GM10266 (cell line): ENCODE results near the gene KIF26B.

Source experiments
- DNase-seq: peaks from one replicate; pipeline ENCODE4 v3.0.0; 2012; ENCODE audit errors: extremely low spot score
- TF ChIP-seq, protein P1 (sequence below): IDR thresholded peaks from 2 replicates; pipeline ENCODE4 v1.5.1; 2012; ENCODE audit warnings: mild to moderate bottlenecking, low read depth; ENCODE audit not compliant: control insufficient read depth, insufficient read depth; ENCODE audit errors: missing control alignments

Gene KIF26B

DNA sequence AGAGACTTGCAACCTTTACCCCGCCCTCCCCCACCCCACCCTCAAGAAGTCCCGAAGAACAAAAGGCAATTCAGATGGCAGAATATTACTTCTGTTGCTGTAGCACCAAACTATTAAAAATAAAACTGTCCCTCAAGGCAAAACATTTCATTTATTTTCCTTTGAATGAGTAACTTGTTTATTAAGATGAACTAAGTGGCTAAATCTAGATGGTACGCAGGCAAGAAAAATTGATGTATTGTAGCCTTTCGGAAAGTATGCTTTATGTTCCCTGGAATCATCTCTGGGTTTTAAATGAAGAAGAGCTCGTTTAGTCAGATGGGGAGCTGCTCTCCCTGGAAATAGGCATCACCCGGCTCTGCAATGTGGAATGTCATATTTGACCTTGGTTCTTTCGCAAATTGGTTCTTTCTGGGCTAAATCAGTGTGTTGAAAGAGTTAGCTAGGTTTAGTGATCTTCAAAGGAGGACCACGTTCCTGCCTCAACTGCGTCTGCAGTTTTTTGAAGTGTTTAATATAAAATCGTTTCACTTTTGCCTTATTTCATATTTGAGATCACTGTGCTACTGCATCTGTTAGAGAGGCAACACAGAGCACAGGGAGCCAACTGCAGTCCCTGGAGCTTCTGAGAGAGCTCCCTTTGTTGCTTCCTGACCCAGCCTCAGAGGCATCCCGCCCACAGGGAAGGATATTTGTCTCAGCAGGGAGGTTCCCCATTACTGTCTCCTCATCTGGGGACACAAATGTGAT is 61.8 kb downstream of the KIF26B start:
- DNase-seq = no peak
- TF ChIP-seq, protein P1, sequence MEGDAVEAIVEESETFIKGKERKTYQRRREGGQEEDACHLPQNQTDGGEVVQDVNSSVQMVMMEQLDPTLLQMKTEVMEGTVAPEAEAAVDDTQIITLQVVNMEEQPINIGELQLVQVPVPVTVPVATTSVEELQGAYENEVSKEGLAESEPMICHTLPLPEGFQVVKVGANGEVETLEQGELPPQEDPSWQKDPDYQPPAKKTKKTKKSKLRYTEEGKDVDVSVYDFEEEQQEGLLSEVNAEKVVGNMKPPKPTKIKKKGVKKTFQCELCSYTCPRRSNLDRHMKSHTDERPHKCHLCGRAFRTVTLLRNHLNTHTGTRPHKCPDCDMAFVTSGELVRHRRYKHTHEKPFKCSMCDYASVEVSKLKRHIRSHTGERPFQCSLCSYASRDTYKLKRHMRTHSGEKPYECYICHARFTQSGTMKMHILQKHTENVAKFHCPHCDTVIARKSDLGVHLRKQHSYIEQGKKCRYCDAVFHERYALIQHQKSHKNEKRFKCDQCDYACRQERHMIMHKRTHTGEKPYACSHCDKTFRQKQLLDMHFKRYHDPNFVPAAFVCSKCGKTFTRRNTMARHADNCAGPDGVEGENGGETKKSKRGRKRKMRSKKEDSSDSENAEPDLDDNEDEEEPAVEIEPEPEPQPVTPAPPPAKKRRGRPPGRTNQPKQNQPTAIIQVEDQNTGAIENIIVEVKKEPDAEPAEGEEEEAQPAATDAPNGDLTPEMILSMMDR = no peak

GRCh38 chr1:245217853-245218608 is 63.2 kb downstream of the KIF26B start:
- TF ChIP-seq, protein P1 = no peak
- no peak for DNase-seq

GRCh38 chr1:245220381-245220985 is 65.7 kb downstream of the KIF26B start:
- TF ChIP-seq, protein P1 = no peak
- DNase-seq = no peak

GRCh38 chr1:245221805-245222204 is 67.0 kb downstream of the KIF26B start:
- TF ChIP-seq, protein P1 = no peak
- no peak for DNase-seq

DNA sequence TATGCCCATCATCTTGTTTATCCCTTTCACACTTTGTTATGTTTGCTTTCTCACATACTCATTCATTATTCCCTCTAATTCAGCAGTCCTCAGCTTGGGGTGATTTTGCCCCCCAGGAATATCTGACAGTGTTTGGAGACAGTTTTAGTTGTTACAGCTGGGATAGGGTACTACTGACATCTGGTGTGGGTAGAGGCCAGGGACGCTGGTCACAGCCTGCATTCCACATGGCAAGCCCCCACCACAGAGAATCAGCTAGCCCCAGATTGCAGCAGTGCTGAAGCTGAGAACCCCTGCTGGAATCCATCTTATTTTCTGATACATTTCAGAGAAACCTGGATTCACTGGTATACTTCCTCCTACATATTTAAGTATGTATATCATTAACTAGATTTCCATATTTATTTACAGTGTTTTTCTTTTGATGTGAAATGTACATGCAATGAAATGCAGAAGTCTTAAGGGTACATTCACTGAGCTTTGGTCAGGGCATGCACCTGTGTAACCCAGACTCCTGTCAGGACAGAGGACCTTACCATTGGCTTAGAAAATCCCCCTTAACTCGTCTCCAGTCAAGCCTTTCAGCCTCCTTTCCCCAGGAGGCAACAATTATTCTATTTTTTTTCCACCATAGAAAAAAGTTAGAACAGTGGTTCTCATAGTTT is 68.3 kb downstream of the KIF26B start:
- DNase-seq = no peak
- TF ChIP-seq, protein P1 = no peak

- TF ChIP-seq, protein P1 = no peak
- no peak for DNase-seq
These were observed 70.8 kb downstream of the KIF26B start for GRCh38 chr1:245225322-245226202.
